ENCODE data around the gene CXCL13.

CXCL13 gene

GRCh38 chr4:77581724-77582123 is 23.9 kb upstream of the CXCL13 start:
- DNase-seq = no peak
- Histone ChIP-seq H3K4me1 (ENCODE audit: control insufficient read depth, insufficient read depth, low read length, poor library complexity, severe bottlenecking) (no peaks in the 10 kb centered on the region), H3K36me3 (ENCODE audit: control insufficient read depth, insufficient read depth, low read length) (no peaks in the 10 kb centered on the region), H3K27ac (ENCODE audit: insufficient read depth, low read length, poor library complexity, severe bottlenecking) (no peak overlapping the region), H3K4me3 (ENCODE audit: insufficient read depth, low read depth, low read length, poor library complexity, severe bottlenecking) (no peak overlapping the region), H3K27me3 (replicated peaks; ENCODE audit: control insufficient read depth, insufficient read depth, low read length, poor library complexity, severe bottlenecking) (peaks cover 4% of the 10 kb centered on the region), H3K9me3 (ENCODE audit: control insufficient read depth, low read length) (no peaks in the 10 kb centered on the region)

GRCh38 chr4:77582156-77582555 is 23.5 kb upstream of the CXCL13 start:
- H3K27me3 ChIP-seq (replicated peaks; ENCODE audit: control insufficient read depth, insufficient read depth, low read length, poor library complexity, severe bottlenecking) = peaks cover 4% of the 10 kb centered on the region
- H3K4me1 ChIP-seq (ENCODE audit: control insufficient read depth, insufficient read depth, low read length, poor library complexity, severe bottlenecking) = no peaks in the 10 kb centered on the region
- no peaks in the 10 kb centered on the region for H3K9me3 ChIP-seq (ENCODE audit: control insufficient read depth, low read length)
- no peak overlapping the region for H3K27ac ChIP-seq (ENCODE audit: insufficient read depth, low read length, poor library complexity, severe bottlenecking)
- H3K36me3 ChIP-seq (ENCODE audit: control insufficient read depth, insufficient read depth, low read length) = no peaks in the 10 kb centered on the region
- DNase-seq = no peak
- no peak overlapping the region for H3K4me3 ChIP-seq (ENCODE audit: insufficient read depth, low read depth, low read length, poor library complexity, severe bottlenecking)

- no peaks in the 10 kb centered on the region for H3K9me3 ChIP-seq (ENCODE audit: control insufficient read depth, low read length)
- H3K4me1 ChIP-seq (ENCODE audit: control insufficient read depth, insufficient read depth, low read length, poor library complexity, severe bottlenecking) = no peaks in the 10 kb centered on the region
- no peak for DNase-seq
- H3K4me3 ChIP-seq (ENCODE audit: insufficient read depth, low read depth, low read length, poor library complexity, severe bottlenecking) = no peak overlapping the region
- no peaks in the 10 kb centered on the region for H3K36me3 ChIP-seq (ENCODE audit: control insufficient read depth, insufficient read depth, low read length)
- no peak overlapping the region for H3K27ac ChIP-seq (ENCODE audit: insufficient read depth, low read length, poor library complexity, severe bottlenecking)
- H3K27me3 ChIP-seq (replicated peaks; ENCODE audit: control insufficient read depth, insufficient read depth, low read length, poor library complexity, severe bottlenecking) = peaks cover 4% of the 10 kb centered on the region
Measured at GRCh38 chr4:77582711-77583110, 22.9 kb upstream of the CXCL13 start.

GRCh38 chr4:77586951-77587383 is 18.7 kb upstream of the CXCL13 start:
- H3K27ac ChIP-seq (ENCODE audit: insufficient read depth, low read length, poor library complexity, severe bottlenecking) = no peak overlapping the region
- no peaks in the 10 kb centered on the region for H3K9me3 ChIP-seq (ENCODE audit: control insufficient read depth, low read length)
- H3K4me3 ChIP-seq (ENCODE audit: insufficient read depth, low read depth, low read length, poor library complexity, severe bottlenecking) = no peak overlapping the region
- peaks cover 4% of the 10 kb centered on the region for H3K27me3 ChIP-seq (replicated peaks; ENCODE audit: control insufficient read depth, insufficient read depth, low read length, poor library complexity, severe bottlenecking)
- no peaks in the 10 kb centered on the region for H3K36me3 ChIP-seq (ENCODE audit: control insufficient read depth, insufficient read depth, low read length)
- no peaks in the 10 kb centered on the region for H3K4me1 ChIP-seq (ENCODE audit: control insufficient read depth, insufficient read depth, low read length, poor library complexity, severe bottlenecking)
- DNase-seq = no peak

- H3K4me1 ChIP-seq (ENCODE audit: control insufficient read depth, insufficient read depth, low read length, poor library complexity, severe bottlenecking) = no peaks in the 10 kb centered on the region
- no peak overlapping the region for H3K4me3 ChIP-seq (ENCODE audit: insufficient read depth, low read depth, low read length, poor library complexity, severe bottlenecking)
- H3K27ac ChIP-seq (ENCODE audit: insufficient read depth, low read length, poor library complexity, severe bottlenecking) = no peak overlapping the region
- H3K9me3 ChIP-seq (ENCODE audit: control insufficient read depth, low read length) = no peaks in the 10 kb centered on the region
- H3K27me3 ChIP-seq (replicated peaks; ENCODE audit: control insufficient read depth, insufficient read depth, low read length, poor library complexity, severe bottlenecking) = peaks cover 4% of the 10 kb centered on the region
- no peaks in the 10 kb centered on the region for H3K36me3 ChIP-seq (ENCODE audit: control insufficient read depth, insufficient read depth, low read length)
- DNase-seq = no peak
Measured at GRCh38 chr4:77590482-77590881, 15.1 kb upstream of the CXCL13 start.

GRCh38 chr4:77591532-77591931 is 14.1 kb upstream of the CXCL13 start:
- H3K36me3 ChIP-seq (ENCODE audit: control insufficient read depth, insufficient read depth, low read length) = no peaks in the 10 kb centered on the region

GRCh38 chr4:77593101-77593500 is 12.5 kb upstream of the CXCL13 start:
- no peak overlapping the region for H3K4me3 ChIP-seq (ENCODE audit: insufficient read depth, low read depth, low read length, poor library complexity, severe bottlenecking)
- no peak for DNase-seq

More at GRCh38 chr4:77591532-77591931, 14.1 kb upstream of the CXCL13 start:
- no peaks in the 10 kb centered on the region for H3K4me1 ChIP-seq (ENCODE audit: control insufficient read depth, insufficient read depth, low read length, poor library complexity, severe bottlenecking)
- no peak overlapping the region for H3K27ac ChIP-seq (ENCODE audit: insufficient read depth, low read length, poor library complexity, severe bottlenecking)
- peaks cover 1% of the 10 kb centered on the region for H3K27me3 ChIP-seq (replicated peaks; ENCODE audit: control insufficient read depth, insufficient read depth, low read length, poor library complexity, severe bottlenecking)
- no peaks in the 10 kb centered on the region for H3K9me3 ChIP-seq (ENCODE audit: control insufficient read depth, low read length)
- H3K4me3 ChIP-seq (ENCODE audit: insufficient read depth, low read depth, low read length, poor library complexity, severe bottlenecking) = no peak overlapping the region
- no peak for DNase-seq

GRCh38 chr4:77593993-77594392 is 11.6 kb upstream of the CXCL13 start:
- H3K36me3 ChIP-seq (ENCODE audit: control insufficient read depth, insufficient read depth, low read length) = no peaks in the 10 kb centered on the region
- no peak overlapping the region for H3K4me3 ChIP-seq (ENCODE audit: insufficient read depth, low read depth, low read length, poor library complexity, severe bottlenecking)
- no peaks in the 10 kb centered on the region for H3K9me3 ChIP-seq (ENCODE audit: control insufficient read depth, low read length)
- no peaks in the 10 kb centered on the region for H3K4me1 ChIP-seq (ENCODE audit: control insufficient read depth, insufficient read depth, low read length, poor library complexity, severe bottlenecking)
- no peak overlapping the region for H3K27ac ChIP-seq (ENCODE audit: insufficient read depth, low read length, poor library complexity, severe bottlenecking)
- DNase-seq = no peak
- no peaks in the 10 kb centered on the region for H3K27me3 ChIP-seq (replicated peaks; ENCODE audit: control insufficient read depth, insufficient read depth, low read length, poor library complexity, severe bottlenecking)

More at GRCh38 chr4:77593101-77593500, 12.5 kb upstream of the CXCL13 start:
- H3K27ac ChIP-seq (ENCODE audit: insufficient read depth, low read length, poor library complexity, severe bottlenecking) = no peak overlapping the region
- H3K9me3 ChIP-seq (ENCODE audit: control insufficient read depth, low read length) = no peaks in the 10 kb centered on the region
- H3K36me3 ChIP-seq (ENCODE audit: control insufficient read depth, insufficient read depth, low read length) = no peaks in the 10 kb centered on the region
- H3K27me3 ChIP-seq (replicated peaks; ENCODE audit: control insufficient read depth, insufficient read depth, low read length, poor library complexity, severe bottlenecking) = no peaks in the 10 kb centered on the region
- H3K4me1 ChIP-seq (ENCODE audit: control insufficient read depth, insufficient read depth, low read length, poor library complexity, severe bottlenecking) = no peaks in the 10 kb centered on the region

GRCh38 chr4:77595364-77595973 is 10.2 kb upstream of the CXCL13 start:
- no peak for DNase-seq
- no peaks in the 10 kb centered on the region for H3K36me3 ChIP-seq (ENCODE audit: control insufficient read depth, insufficient read depth, low read length)
- no peaks in the 10 kb centered on the region for H3K9me3 ChIP-seq (ENCODE audit: control insufficient read depth, low read length)
- no peaks in the 10 kb centered on the region for H3K4me1 ChIP-seq (ENCODE audit: control insufficient read depth, insufficient read depth, low read length, poor library complexity, severe bottlenecking)
- H3K27me3 ChIP-seq (replicated peaks; ENCODE audit: control insufficient read depth, insufficient read depth, low read length, poor library complexity, severe bottlenecking) = no peaks in the 10 kb centered on the region
- H3K4me3 ChIP-seq (ENCODE audit: insufficient read depth, low read depth, low read length, poor library complexity, severe bottlenecking) = no peak overlapping the region
- no peak overlapping the region for H3K27ac ChIP-seq (ENCODE audit: insufficient read depth, low read length, poor library complexity, severe bottlenecking)

- DNase-seq = no peak
- H3K27me3 ChIP-seq (replicated peaks; ENCODE audit: control insufficient read depth, insufficient read depth, low read length, poor library complexity, severe bottlenecking) = no peaks in the 10 kb centered on the region
- H3K9me3 ChIP-seq (ENCODE audit: control insufficient read depth, low read length) = no peaks in the 10 kb centered on the region
- H3K4me1 ChIP-seq (ENCODE audit: control insufficient read depth, insufficient read depth, low read length, poor library complexity, severe bottlenecking) = no peaks in the 10 kb centered on the region
- H3K36me3 ChIP-seq (ENCODE audit: control insufficient read depth, insufficient read depth, low read length) = no peaks in the 10 kb centered on the region
- no peak overlapping the region for H3K4me3 ChIP-seq (ENCODE audit: insufficient read depth, low read depth, low read length, poor library complexity, severe bottlenecking)
- no peak overlapping the region for H3K27ac ChIP-seq (ENCODE audit: insufficient read depth, low read length, poor library complexity, severe bottlenecking)
Measured at GRCh38 chr4:77599378-77599777, 6.2 kb upstream of the CXCL13 start.
